Right lobe of liver (tissue), 4 donors: ENCODE measurements around the gene FGFR2.

Experiments used
- CTCF ChIP-seq, 4 donors: fragments of 200-600 bp in 3 of 4; fragments of 450-650 bp in 1 of 4; IDR thresholded peaks; one replicate each; pipeline versions ENCODE4 v1.5.1 to v1.8.0; 2016 to 2022; ENCODE audit warnings: antibody characterized with exemption in 4 of 4, mild to moderate bottlenecking in 2 of 4
- POLR2A ChIP-seq: fragments of 450-650 bp; IDR thresholded peaks from one replicate; pipeline ENCODE4 v1.6.1; 2017; ENCODE audit warnings: antibody characterized with exemption, mild to moderate bottlenecking
- donor health status: DM: no; HTN: no; CAD: no.
- donor health status: DM: no; HTN: no; CAD: no.
- donor health status: DM: no; HTN: yes; CAD: no.

DNA sequence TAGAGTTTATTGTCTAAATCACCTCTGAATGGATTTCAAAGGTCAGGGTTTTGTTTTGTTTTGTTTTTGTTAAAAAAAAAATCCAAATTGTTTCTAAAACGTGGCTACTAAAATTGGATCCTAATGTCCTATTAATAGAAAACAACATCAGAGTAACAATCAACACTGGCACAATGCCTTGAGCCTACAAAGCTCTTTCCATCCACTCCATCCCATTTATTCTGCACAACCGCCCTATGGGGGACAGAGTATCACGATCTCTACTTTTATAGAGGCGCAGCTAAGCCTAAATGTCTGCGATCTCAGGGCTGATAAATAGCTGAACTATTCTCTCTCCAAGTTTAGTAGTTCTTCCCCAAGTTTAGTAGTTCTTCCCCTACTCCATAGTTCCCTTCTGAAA lies 78.8 kb downstream of the FGFR2 start:
- TF ChIP-seq CTCF (IDR thresholded peaks at IDR 0.05): no peak
- TF ChIP-seq POLR2A: no peak
